Suprapubic skin (tissue), 4 donors: ENCODE results near the gene AQR.

Experiments used
- CTCF ChIP-seq, 2 donors: fragments of 200-600 bp in 1 of 2; fragments of 450-650 bp in 1 of 2; sonication (generic) in 1 of 2; IDR thresholded peaks; one replicate each; pipeline ENCODE4 v1.5.1; 2016 to 2019; ENCODE audit warnings: antibody characterized with exemption in 2 of 2, mild to moderate bottlenecking in 1 of 2, moderate library complexity in 1 of 2
- EP300 ChIP-seq: sonication (generic); formaldehyde crosslinking; IDR thresholded peaks from one replicate; pipeline ENCODE4 v1.6.1; 2017; ENCODE audit warnings: antibody characterized with exemption
- POLR2A ChIP-seq, 2 donors: fragments of 450-650 bp; IDR thresholded peaks; one replicate each; pipeline ENCODE4 v1.6.1; 2017; ENCODE audit warnings: antibody characterized with exemption in 2 of 2, mild to moderate bottlenecking in 2 of 2, moderate library complexity in 2 of 2
- POLR2AphosphoS5 ChIP-seq, 3 donors: sonication (generic); formaldehyde crosslinking; IDR thresholded peaks; one replicate each; pipeline ENCODE4 v1.6.1; 2017; ENCODE audit warnings: antibody characterized with exemption in 3 of 3

GRCh38 chr15:34865531-34865930, 104.0 kb downstream of the AQR start:
- no peak for TF ChIP-seq CTCF (IDR thresholded peaks at IDR 0.05)
- no peak for TF ChIP-seq POLR2AphosphoS5 (IDR thresholded peaks at IDR 0.05)
- TF ChIP-seq POLR2A (IDR thresholded peaks at IDR 0.05): no peak
- no peak for TF ChIP-seq EP300
